DMS153 treated with DMSO at 0.1 percent for 48 hours (cell line): ENCODE data around the gene ARAF.

Source experiments
- DNase-seq: peaks from one replicate; lab custom pipeline; 2025; ENCODE audit not compliant: unreplicated experiment; lab: John Stamatoyannopoulos, UW

Gene ARAF

DNA sequence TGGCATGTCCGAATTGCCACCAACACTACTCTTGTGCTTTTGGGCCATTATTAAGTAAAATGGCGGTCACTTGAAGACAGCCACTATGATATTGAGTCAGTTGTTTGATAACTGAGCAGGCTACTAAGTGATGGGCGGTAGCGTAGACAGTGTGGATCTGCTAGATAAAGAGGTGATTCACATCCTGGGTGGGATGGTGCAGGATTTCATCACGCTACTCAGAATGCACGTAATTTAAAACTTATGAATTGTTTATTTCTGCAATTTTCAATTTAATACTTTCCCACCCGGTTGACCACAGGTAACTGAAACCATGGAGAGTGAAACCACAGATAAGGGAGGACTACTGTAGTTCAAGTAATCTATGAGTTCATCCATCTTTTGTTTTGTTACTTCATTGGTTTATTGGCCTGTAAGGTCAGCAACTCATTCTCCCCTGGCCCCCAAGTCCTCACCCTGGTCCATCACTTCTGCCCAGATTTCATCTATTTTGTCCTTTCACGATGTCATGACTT lies 2.9 kb downstream of the ARAF start:
- no peak for DNase-seq

DNA sequence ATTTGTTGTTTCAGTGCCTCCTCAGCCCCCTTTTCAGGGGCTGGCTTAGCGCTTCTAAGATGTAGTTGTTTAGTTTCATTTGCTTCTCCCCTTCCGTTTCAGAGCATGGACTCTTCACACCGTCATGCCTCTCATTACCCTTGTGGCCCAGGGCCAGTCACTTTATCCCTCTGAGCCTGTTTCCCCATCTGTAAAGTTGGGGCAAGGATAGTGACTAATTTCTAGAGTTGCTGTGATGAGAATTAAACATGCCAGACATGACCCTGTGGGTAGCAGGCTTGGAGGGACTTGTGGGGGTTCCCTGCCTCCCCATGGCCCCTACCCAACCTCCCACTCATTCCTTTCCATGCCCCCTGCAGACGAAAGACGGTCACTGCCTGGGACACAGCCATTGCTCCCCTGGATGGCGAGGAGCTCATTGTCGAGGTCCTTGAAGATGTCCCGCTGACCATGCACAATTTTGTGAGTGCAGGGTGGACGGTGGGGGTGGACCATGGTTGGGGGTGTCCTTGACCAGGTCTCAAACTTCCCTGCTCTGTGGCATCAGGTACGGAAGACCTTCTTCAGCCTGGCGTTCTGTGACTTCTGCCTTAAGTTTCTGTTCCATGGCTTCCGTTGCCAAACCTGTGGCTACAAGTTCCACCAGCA lies 3.6 kb downstream of the ARAF start:
- DNase-seq, result no peak

DNA sequence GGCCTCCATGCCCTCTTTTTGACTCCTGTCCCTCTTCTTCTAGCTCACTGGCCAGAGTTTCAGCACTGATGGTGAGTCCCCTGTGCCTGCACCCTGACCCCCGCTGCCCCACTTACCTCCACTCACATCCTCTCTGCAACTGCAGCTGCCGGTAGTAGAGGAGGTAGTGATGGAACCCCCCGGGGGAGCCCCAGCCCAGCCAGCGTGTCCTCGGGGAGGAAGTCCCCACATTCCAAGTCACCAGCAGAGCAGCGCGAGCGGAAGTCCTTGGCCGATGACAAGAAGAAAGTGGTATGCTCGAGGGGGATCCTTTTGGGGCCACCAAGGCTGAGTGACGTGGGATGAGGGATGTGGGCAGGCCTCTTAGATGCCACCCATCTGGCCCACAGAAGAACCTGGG lies 5.8 kb downstream of the ARAF start:
- DNase-seq, result no peak

DNA sequence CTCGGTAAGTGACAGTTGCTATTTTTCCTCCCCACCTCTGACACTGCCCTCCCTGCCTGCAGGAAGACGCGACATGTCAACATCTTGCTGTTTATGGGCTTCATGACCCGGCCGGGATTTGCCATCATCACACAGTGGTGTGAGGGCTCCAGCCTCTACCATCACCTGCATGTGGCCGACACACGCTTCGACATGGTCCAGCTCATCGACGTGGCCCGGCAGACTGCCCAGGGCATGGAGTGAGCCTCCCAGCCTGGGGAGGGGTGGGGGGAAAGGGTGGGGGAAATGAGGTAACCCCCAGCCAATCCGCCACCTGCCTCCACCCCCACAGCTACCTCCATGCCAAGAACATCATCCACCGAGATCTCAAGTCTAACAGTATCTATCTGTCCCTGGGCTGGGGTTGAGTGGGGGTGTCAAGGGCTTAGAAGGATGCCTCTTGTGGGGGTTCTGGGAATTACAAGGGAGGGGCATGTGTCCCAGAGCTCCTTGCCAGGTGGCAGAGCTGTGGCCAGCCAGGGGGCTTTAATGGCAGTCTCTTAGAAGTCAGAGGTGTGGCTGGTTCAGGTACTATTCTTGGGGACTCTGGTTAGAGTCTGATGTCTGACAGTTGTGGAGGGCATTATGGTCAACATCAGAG lies 7.8 kb downstream of the ARAF start:
- no peak for DNase-seq

DNA sequence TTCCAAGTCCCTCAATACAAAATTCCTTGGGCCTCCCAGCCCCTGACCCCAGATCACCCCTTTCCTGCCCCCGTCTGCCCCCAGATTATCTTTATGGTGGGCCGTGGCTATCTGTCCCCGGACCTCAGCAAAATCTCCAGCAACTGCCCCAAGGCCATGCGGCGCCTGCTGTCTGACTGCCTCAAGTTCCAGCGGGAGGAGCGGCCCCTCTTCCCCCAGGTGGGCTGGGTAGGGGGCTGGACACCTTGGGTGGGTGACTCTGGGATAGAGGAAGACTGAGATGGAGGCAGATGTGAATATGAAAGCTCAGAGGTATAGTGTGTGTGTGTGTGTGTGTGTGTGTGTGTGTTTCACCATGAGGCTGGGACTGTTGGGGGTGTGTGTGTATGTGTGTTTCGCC lies 9.8 kb downstream of the ARAF start:
- no peak for DNase-seq

DNA sequence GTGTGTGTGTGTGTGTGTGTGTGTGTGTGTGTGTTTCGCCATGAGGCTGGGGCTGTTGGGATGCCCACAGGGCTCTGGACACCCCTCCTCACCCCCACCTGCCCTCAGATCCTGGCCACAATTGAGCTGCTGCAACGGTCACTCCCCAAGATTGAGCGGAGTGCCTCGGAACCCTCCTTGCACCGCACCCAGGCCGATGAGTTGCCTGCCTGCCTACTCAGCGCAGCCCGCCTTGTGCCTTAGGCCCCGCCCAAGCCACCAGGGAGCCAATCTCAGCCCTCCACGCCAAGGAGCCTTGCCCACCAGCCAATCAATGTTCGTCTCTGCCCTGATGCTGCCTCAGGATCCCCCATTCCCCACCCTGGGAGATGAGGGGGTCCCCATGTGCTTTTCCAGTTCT lies 10.2 kb downstream of the ARAF start:
- DNase-seq, result no peak

DNA sequence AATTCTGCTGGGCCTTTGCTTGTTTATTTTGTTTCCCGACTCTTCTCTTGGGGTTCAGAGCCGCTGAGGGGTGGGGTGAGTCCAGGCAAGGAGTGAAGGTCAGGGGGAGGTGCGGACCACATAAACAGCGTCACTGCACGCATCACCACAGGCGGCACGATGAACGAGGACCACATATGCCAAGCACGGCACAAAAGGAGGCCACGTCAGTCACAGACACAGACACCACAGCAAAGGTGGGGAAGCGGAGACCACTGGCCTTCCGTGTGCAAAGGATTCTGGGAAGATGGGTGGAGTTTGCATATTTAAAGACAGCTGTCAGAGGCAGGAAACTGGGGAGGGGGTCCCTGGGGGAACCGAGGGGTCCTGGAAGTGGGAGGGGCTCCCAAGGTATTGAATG lies 10.9 kb downstream of the ARAF start:
- no peak for DNase-seq

DNA sequence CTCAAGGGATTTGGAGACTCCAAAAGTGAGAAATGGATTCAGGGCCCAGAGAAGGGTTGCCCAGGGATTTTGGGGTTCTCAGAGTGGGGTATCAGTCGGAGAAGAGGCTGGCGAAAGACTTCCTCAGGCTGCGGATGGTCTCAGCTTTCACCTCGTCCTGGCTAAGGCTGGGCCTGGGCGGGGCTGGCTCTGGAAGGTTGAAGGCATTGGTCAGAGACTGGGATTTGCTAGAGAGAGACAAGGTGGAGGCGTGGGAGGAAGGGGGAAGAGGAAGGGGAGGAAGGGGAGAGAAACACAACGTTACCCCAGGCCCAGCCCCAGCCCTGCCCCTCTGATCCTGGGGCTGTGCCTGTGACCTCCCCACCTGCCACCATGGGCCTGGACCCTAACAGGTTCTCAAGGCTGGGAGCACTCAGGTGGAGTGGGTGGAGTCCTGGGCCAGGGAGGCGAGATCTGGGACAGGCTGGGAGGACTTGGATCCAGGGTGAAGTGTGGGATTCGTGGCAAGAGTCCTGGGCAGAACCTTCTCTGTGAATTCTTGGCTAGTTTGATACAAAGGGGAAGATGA lies 11.9 kb downstream of the ARAF start:
- DNase-seq, result no peak

DNA sequence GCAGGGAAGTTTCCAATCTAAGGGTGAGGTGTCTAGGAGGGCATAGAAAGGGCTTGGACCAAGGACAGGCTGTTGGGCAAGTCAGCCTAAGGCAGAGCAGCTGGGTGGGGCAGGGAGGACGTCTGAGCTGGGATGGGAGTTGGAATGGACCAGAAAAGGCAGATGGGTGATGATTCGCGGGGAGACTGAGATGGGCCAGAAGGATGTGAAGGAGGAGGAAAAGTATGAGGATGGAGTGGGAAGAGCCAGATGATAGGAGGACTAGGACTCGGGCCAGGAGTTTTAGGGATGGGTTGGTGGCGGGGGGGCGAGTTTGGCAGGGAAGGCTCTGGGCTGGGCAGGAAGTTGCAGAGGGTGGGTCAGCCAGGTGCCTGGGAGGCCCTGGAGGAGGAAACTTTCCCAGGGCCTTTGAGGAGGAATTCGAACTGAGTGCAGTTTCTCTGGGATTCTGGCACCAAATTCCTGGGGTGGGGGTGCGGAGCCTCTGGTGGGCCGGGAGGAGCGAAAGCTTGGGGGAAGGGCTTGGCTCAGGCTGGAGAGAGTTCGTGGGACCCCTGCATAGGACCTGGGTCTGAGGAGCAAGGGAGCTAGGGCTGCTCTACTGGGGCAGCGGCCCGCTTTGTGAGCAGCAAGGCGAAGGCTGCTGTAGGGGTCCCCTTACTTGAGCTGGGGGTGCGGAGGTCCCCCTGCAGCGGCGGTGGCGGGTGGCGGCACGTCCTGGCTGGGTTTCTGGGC lies 12.5 kb downstream of the ARAF start:
- no peak for DNase-seq

DNA sequence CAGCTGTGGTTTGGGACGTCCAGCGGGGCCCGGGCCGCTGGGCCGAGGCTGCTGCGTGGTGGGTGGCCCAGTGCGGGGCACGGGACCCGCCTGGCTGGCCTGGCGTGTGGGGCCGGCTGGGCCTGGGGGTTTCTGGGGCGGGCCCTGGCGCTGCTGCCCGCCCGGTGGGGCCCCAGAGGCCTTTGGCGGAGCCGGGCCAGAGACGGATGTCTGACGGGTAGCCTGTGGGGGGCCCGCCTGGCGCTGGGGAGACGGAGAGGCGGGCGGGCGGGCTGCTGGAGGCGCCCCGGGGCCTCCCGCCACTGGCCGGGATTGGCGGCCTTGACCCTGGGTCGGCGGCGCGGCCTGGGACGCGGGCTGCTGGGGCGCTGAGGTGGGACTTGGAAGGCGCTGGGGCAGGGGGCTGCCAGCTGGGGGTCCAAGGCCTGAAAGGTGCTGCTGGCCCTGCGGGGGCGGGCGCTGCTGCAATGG lies 13.1 kb downstream of the ARAF start:
- no peak for DNase-seq

DNA sequence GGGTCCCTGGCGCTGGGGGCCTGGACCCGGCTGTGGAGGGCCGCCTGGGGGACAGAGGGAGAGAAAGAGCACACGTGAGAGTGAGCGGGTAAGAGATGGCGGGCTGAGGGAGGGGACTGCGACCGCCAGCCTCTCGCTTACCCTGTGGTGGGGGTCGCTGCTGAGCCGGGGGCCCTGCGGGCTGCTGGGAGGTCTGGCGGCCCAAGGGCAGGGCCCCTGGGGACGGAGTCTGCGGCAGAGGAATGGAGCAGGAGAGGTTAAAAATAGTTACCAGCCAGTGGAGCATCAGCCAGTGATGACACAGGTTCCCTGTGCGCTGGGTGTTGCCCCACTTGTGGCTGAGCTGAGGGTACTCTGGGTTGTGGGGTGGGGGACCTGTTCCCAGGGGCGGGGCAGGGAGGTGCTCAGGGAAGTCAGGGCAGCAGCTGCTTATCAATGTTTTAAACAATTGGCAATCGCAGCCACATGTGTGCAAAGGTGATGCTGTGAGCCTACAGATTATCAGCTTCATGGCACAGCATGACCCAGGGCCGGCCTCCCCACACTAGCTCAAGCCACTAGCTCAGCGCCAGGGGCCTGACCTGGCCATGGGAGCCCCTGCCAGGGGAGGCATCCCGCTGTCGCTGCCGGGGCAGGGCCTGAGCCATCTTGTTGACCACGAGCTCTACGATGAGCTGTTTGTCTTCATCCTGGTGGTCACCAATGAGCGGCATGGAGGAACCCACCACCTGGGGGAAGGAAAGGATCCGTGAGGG lies 13.7 kb downstream of the ARAF start:
- no peak for DNase-seq

DNA sequence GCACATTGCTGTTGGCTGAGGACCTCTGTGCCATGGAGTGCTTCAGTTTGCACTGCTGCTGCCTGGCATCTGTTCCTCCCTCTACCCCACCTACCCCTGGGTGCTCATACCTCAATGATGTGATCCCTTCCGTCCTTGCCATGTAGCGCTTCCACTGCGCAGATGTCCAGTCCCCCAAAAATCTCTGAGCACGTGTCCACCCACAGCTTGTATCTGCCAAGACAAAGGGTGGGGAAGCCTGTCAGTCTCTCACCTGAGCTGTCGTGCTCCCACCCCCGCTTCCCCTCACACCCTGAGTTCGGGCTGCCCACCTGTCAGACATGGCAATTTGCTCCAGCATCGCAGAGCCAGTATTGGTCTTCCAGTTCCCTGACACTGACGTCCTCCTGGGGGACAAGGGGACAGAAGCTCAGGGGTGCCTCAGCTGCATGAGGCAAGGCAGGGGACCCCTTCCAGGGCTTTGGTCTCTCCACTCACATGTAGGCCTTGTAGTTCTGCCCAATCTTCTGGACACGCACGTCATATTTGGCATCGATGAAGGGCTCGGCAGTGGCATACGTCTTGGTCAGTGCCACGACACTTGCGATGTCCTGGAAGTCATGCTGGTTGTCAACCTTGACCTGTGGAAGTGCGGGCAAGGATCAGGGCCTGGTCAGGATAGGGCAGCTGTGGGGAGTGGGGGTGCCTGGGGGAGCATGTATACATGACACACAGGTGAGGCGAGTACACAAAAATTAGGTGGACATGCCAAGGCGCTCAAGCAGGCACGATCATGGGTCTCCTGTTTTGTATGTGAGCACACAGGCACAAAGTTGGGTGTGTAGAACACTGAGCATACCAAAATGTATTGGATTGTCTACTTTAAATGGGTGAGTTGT lies 15.3 kb downstream of the ARAF start:
- no peak for DNase-seq

DNA sequence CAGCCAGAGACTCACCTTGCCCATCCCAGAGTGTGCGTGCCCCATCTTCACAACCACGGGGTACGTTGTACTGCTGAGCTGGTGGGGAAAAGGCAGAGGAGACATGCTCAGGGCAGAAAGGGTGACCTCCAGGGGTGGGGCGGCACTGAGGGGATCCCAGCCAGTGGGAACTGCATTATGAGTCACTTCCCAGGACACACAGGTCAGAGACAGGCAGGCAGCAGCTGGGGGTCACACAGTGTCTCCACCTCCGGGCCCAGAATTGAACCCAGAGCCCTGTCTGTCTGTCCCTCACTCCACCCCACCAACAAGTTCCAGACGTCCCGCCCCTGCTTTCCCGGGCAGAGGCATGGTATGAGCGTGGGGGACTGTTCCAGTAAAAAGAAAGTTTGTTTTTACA lies 16.4 kb downstream of the ARAF start:
- DNase-seq, result no peak

DNA sequence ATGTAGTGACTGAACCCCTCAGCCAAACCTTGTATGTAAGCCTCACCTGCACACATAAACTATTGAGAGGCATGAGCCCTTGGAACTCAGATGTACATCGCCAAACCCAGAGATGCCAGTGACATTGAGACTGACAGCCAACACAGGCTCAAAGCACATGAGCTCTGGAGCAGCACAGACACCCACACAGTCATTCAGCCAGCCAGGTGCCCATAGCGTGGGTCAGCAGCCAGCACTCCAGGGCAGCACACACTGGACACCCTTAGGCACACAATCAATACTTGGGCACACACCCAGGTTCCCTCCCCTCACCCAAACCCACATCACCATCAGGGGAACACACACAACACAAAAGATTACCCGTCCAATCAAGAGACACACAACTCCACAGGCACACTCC lies 16.9 kb downstream of the ARAF start:
- no peak for DNase-seq

DNA sequence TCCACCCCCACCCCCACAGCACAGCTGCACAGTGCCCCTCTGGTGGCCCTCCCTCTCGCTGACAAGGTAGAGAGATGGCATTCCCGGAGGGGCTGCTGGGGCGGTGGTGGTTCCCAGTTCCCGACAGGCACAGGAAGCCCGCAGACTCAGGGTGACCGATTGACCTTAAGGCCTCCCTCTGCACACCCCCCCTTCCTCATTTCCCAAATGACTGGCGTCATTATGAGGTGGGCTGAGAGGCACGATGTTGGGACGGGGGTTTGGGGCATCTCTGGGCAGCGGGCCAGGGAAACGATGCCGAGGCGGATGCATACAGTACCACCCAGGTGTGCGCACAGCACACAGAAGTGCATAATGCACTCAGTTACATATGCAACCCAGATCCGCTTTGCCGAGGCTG lies 17.7 kb downstream of the ARAF start:
- no peak for DNase-seq

DNA sequence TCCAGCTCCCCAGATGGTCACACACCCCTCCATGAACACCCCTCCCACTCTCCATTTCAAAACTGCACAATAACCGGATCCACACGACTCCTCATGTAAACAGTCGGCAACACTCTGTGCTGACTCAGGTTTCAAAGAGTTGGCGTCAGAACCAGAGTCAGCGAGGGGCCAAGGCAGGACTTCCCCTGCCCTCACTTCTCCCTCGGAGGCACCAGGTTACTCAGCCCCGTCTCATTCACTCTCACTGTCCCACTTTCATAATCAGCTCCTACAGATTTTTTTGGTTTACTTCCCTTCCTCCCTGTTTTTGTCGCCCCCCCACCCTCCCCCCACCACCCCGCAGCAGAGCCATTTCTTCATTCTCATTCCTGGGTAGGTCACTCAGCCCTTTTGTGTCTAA lies 18.5 kb downstream of the ARAF start:
- no peak for DNase-seq

DNA sequence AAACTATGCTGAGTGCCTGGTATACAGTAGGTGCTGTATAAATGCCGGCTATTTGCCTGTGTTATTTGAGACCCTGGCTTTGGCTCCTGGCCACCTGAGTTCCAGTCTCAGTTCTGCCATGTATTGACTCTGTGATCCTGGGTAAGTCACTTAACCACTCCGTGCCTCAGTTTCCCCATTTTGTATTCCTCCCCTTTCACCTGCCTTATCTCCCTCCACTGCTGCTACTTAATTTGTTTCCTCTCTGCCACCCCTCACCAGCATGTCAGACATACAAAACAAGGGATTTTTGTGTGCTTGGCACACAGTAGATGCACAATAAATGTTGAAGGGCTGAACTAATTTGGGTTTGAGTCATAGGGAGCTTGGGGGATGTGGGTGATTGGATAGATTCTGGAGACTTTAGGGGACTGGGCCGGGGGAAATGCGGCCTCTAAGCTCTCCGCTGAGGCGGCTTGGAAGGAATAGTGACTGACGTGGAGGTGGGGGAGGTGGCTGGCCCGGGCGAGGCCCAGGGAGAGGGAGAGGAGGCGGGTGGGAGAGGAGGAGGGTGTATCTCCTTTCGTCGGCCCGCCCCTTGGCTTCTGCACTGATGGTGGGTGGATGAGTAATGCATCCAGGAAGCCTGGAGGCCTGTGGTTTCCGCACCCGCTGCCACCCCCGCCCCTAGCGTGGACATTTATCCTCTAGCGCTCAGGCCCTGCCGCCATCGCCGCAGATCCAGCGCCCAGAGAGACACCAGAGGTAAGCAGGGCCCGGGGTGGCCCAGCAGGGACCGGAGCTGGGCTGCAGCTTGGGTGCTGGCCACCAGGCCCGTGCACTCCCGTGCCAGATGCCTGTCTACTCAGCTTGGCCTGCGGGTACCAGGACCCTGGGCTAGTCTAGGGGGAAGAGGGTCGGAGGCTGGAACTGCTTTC lies 21.0 kb downstream of the ARAF start, which contains the start of gene TIMP1:
Gene TIMP1, plus strand, starts transcription at position 706 of the 917 bp plus-strand sequence. CDS start 980 bp downstream, outside the sequence.
- no peak for DNase-seq

DNA sequence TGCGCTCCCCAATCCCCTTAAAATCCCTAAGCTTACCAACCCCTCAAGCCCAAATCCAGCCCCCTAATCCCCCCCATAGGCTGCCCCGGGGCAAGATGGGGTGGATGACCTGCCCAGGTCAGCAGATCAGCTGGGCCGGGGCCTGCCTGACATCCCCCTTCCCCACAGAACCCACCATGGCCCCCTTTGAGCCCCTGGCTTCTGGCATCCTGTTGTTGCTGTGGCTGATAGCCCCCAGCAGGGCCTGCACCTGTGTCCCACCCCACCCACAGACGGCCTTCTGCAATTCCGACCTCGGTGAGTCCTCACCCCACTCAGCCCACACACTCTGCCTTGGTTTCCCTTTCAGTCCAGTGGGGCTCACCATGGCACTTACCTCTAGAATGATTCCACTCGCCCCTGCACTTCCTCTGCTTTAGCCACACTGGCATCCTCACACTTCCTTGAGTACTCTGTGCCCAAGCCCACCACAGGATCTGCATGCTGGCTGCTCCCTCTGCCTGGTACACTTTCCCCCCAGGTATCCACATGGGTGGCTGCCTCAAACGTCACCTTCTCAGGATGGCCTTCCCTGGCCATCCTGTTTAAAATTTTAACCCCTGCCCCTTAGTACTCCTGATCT lies 22.3 kb downstream of the ARAF start:
- DNase-seq, result no peak
